HG03354 (cell line): ENCODE measurements around the gene AOC3.
"Not testable (repeated sequence)": the region's sequence is repeated elsewhere in the genome, so short reads cannot be mapped to it uniquely, and the experiment has no call there.

Experiments
- ATAC-seq: cut with Tn5 transposase; IDR thresholded peaks from one replicate; pipeline ENCODE4 v1.9.1; 2021; ENCODE audit warnings: mild to moderate bottlenecking; ENCODE audit not compliant: unreplicated experiment, poor library complexity, severe bottlenecking

Gene AOC3

GRCh38 chr17:42856516-42856915 is 5.5 kb downstream of the AOC3 start:
- not testable (repeated sequence) for ATAC-seq

GRCh38 chr17:42857389-42857788 is 6.4 kb downstream of the AOC3 start:
- no peak for ATAC-seq

GRCh38 chr17:42865638-42866094 is 14.7 kb downstream of the AOC3 start:
- ATAC-seq = no peak

- no peak for ATAC-seq
Measured at GRCh38 chr17:42866216-42866615, 15.2 kb downstream of the AOC3 start.

GRCh38 chr17:42866631-42867575 is 15.9 kb downstream of the AOC3 start:
- ATAC-seq = no peak

- not testable (repeated sequence) for ATAC-seq
Measured at GRCh38 chr17:42867694-42868261, 16.8 kb downstream of the AOC3 start.

GRCh38 chr17:42868338-42868737 is 17.3 kb downstream of the AOC3 start:
- ATAC-seq = no peak

- ATAC-seq = no peak
Measured at GRCh38 chr17:42871647-42872046, 20.6 kb downstream of the AOC3 start.

- no peak for ATAC-seq
Measured at GRCh38 chr17:42872251-42872965, 21.4 kb downstream of the AOC3 start.

GRCh38 chr17:42873315-42873714 is 22.3 kb downstream of the AOC3 start:
- no peak for ATAC-seq

GRCh38 chr17:42873932-42874695 is 23.1 kb downstream of the AOC3 start:
- ATAC-seq = not testable (repeated sequence)

GRCh38 chr17:42877037-42877436 is 26.0 kb downstream of the AOC3 start:
- ATAC-seq = no peak

GRCh38 chr17:42878123-42878880 is 27.3 kb downstream of the AOC3 start:
- ATAC-seq = no peak

GRCh38 chr17:42878924-42879595 is 28.1 kb downstream of the AOC3 start:
- no peak for ATAC-seq

- no peak for ATAC-seq
Measured at GRCh38 chr17:42879596-42879985, 28.6 kb downstream of the AOC3 start.

GRCh38 chr17:42880776-42881310 is 29.8 kb downstream of the AOC3 start:
- ATAC-seq = no peak

GRCh38 chr17:42881706-42882105 is 30.7 kb downstream of the AOC3 start:
- ATAC-seq = not testable (repeated sequence)

GRCh38 chr17:42882166-42882565 is 31.2 kb downstream of the AOC3 start:
- ATAC-seq = no peak
